ENCODE measurements around the gene S1PR2.
A peak's percentile ranks its signal among the peaks of the same experiment; 100 is the strongest.

S1PR2 gene, protein sequence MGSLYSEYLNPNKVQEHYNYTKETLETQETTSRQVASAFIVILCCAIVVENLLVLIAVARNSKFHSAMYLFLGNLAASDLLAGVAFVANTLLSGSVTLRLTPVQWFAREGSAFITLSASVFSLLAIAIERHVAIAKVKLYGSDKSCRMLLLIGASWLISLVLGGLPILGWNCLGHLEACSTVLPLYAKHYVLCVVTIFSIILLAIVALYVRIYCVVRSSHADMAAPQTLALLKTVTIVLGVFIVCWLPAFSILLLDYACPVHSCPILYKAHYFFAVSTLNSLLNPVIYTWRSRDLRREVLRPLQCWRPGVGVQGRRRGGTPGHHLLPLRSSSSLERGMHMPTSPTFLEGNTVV

DNA sequence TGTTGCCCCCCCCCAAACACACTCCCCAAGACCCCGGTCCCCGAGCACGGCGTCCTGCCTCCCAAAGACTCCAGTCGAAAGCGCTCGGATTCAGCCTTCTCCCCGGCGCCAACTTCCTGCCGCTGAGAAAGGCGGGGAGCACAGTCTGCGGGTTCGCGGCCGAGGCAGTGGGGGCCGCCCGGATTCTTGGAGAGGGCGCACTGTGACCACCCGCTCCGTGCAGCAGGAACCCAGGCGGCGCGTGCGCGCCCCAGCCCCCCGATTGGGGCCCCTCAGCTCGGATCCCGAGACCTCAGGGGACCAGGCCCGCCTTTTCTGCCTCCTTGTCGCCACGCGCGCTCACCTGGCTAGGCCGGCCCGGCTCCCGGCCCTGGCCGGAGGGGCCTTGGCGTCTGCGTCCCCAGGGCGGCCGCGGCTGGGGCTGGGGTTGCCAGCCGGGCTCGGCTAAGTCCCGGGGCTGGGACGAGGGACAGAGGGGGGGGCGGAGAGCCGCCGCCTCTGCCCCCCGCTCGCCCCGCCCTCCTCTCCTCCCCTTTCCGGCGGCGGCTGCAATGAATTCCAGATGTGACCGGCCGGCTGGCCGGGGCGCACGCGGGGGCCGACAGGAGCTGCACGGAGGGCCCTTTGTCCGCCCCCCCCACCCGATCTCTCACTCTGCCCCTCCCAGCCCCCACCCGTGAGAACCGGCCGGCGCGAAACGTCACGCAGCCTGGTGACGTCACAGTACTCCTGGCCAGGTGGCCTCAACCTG lies at the start of gene S1PR2:
S1PR2 (minus strand) TSS at position 471 of the 751 bp plus-strand sequence. CDS start 6,426 bp downstream, outside the sequence.
- peak; percentile 87 for DNase-seq

DNA sequence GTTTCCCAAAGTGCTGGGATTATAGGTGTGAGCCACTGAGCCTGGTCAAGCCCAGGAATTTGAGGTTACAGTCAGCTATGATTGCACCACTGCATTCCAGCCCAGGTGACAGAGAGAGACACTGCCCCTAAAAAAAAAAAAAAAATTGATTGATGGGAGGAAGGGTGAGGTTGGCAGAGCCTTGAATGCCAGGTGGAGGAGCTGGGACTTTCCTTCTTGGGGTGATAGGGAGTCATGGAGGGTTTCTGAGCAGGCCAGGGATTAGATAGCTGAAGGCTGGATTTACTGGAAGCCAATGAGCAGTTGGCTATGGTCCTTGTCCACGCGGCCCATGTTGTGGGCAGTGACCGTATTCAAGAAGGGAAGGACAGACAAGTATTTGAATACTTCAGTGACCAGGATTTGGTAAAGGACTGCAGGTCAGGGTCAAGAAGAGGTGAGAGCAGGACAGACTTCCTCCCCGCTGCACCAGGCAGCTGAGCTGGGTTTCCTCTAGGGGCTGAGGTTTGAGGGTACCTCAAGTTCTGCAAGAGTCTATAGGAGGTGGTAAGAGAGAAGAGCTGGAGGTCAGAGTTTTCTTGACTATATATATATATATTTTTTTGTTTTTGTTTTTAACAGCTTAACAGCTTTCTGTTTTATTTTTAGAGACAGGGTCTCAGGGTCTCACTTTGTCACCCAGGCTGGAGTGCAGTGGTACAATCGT lies 48.8 kb upstream of the S1PR2 start:
- DNase-seq: no peak

DNA sequence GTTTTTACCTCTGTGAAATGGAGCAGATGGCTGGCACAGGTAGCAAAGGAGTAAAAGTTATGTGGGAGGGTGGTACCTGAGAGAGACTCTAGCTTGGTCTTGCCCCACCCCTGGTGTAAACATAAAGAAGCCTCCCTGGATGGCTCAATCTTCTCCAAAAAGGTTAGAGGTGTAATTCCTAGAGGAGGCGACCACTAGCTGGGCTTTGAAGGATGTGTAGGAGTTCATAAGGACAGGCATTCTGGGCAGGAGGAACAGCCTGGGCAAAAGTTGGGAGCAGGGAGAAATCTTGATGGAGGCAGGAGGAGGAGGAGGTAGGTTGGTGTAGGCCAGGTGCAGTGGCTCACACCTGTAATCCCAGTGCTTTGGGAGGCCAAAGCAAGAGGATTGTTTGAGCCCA lies 47.8 kb upstream of the S1PR2 start:
- DNase-seq: no peak

DNA sequence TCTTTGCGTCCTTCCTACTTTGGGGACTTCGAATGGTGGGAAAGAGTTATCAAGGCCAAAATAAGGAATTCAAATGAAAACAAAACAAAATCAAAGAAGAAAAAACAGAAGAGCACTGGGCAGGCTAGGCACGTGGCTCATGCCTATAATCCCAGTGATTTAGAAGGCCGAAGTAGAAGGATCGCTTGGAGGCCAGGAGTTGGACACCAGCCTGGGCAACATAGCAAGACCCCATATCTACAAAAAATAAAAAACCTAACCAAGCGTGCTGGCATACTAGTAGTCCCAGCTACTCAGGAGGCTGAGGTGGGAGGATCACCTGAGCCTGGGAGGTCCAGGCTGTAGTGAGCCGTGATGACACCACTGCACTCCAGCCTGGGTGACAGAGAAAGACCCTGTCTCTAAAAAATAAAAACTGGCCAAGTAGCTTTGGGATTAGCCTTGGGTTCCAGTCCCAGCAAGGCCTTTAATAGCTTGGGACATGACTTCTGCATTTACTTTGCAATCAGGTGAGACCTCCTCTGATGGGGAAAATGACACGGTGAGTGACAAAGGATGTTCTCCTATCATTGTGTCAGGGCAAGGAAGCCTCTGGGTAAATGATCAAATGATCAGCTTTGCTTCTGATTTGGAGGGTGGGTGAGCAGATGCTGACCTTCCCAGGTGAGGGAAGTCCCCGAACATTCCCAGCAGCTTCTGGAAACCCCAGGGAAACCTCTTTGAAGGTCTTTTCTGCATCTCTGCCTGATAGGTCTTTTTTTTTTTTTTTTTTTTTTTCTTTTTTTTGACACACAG lies 46.9 kb upstream of the S1PR2 start:
- DNase-seq: no peak

DNA sequence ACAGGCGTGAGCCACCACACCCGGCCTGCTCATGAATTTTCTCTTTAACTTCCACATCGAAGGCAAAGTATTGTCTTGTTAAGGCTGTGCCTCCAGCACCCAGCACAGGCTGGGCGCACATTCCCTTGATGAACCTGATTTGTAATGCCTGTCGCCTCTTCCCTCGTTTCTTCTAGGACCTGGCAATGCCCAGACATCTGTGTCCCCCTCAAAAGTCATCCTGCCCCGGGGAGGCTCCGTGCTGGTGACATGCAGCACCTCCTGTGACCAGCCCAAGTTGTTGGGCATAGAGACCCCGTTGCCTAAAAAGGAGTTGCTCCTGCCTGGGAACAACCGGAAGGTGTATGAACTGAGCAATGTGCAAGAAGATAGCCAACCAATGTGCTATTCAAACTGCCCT lies 43.5 kb upstream of the S1PR2 start:
- DNase-seq: no peak

DNA sequence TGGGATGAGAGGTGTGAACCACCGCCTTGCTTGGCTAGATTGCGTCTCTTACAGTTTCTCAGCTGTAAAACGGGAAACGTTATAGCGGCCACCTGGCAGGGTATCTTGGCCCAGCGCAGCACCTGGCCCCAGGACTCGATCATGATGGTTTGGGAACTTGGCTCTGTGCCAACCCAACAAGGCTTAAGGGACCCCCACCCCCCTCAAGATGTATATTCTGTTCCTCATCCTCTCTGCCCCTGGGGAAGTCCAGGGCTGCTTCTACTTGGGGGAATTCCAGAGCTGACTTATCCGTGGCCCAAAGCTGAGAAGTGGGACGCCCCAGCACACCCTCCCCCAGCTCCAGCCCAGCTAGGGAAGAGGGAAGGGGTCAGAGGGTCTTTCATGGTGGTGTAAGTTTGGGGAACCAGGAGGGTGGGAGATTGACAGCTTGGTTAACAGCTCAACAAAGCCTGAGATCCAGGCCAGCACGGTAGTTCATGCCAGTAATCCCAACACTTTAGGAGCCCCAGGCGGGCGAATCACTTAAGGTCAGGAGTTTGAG lies 40.5 kb upstream of the S1PR2 start:
- DNase-seq: peak; percentile 71

DNA sequence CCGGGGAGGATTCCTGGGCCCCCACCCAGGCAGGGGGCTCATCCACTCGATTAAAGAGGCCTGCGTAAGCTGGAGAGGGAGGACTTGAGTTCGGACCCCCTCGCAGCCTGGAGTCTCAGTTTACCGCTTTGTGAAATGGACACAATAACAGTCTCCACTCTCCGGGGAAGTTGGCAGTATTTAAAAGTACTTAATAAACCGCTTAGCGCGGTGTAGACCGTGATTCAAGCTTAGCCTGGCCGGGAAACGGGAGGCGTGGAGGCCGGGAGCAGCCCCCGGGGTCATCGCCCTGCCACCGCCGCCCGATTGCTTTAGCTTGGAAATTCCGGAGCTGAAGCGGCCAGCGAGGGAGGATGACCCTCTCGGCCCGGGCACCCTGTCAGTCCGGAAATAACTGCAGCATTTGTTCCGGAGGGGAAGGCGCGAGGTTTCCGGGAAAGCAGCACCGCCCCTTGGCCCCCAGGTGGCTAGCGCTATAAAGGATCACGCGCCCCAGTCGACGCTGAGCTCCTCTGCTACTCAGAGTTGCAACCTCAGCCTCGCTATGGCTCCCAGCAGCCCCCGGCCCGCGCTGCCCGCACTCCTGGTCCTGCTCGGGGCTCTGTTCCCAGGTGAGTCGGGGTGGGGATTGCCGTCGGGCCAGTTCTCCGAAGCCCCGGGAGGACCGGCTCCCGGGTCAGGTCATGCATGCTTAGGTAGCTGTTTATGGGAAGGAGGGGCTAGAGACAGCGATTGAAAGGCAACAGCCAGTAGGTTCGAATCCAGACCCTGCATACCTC lies 39.7 kb upstream of the S1PR2 start, which contains the start of gene ICAM1:
ICAM1 (plus strand) TSS at position 505 of the 779 bp plus-strand sequence; CDS start at position 545, 40 bp downstream.
- DNase-seq: peak; percentile 84

DNA sequence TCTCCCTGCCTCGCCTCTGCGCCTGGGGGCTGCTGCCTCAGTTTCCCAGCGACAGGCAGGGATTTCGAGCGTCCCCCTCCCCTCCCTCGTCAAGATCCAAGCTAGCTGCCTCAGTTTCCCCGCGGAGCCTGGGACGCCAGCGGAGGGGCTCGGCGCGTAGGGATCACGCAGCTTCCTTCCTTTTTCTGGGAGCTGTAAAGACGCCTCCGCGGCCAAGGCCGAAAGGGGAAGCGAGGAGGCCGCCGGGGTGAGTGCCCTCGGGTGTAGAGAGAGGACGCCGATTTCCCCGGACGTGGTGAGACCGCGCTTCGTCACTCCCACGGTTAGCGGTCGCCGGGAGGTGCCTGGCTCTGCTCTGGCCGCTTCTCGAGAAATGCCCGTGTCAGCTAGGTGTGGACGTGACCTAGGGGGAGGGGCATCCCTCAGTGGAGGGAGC lies 39.1 kb upstream of the S1PR2 start:
- DNase-seq: peak; percentile 78

DNA sequence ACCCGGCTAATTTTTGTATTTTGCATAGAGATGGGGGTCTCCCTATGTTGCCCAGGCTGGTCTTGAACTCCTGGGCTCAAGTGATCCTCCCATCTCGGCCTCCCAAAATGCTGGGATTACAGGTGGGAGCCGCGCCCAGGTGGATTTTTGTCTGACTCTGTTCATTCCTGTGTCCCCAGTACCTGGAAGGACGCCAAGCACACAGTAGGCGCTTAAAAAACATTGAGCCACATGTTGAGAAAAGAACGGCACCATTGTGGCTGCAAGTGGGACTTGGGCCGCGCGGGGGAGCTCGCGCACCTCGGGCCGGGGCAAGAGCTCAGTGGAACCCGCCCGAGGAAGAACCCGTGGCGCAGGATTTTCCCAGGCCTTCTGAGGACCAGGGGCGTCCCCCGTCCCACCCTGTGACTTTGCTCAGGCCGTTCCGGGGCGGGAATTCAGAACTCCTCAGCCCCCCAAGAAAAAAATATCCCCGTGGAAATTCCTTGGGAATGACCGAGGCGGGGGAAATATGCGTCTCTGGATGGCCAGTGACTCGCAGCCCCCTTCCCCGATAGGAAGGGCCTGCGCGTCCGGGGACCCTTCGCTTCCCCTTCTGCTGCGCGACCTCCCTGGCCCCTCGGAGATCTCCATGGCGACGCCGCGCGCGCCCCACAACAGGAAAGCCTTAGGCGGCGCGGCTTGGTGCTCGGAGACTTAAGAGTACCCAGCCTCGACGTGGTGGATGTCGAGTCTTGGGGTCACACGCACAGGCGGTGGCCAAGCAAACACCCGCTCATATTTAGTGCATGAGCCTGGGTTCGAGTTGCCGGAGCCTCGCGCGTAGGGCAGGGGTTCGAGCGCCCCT lies 38.4 kb upstream of the S1PR2 start:
- DNase-seq: peak; percentile 90

DNA sequence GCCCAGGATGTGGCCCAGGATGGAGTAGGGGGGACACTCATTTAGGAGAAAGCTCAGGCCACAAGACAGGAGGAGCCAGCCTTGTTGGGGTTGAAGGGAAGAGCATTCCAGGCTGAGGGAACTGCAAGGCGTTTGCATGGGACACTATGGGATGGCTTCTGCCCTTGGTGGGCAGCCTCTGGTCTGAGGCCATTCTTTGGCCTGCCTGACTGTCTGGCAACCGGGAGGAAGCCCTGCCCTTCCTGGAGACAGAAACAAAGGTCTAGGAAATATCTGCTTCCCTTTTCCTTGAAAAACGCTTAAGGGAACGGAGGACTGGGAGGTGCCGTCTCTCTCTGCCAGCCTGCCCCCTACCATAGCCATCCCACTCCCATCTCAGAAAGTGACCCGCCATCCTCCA lies 36.9 kb upstream of the S1PR2 start:
- no peak for DNase-seq

DNA sequence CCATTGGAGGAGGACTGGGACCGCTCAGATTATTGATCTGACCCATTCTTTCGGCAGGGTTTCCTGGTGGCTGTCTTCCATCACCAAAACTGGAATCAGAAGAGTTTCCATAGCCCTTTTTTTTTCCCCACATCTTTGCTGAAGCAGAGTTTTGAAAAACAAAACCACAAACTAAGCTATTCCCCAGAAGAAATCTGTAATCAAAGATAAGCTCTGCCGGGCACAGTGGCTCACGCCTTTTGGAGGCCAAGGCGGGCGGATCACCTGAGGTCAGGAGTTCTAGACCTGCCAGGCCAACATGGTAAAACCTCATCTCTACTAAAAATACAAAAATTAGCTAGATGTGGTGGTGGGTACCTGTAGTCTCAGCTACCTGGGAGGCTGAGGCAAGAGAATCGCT lies 35.6 kb upstream of the S1PR2 start:
- DNase-seq: no peak

DNA sequence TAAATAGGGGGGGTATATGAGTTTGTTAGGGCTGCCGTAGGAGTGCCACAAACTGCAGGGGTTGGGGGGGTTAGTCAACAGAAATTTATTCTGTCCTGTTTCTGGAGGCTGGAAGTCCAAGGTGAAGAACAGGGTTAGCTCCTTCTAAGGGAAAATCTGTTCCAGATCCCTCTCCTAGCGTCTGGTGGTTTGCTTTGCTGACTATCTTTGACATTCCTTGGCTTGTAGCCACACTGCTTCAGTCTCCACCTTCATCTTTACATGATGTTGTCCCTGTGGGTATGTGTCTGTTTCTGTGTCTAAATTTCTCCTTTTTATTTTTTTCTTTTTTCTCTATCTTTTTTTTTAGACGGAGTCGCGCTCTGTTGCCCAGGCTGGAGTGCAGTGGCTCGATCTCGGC lies 31.6 kb upstream of the S1PR2 start:
- DNase-seq: no peak

DNA sequence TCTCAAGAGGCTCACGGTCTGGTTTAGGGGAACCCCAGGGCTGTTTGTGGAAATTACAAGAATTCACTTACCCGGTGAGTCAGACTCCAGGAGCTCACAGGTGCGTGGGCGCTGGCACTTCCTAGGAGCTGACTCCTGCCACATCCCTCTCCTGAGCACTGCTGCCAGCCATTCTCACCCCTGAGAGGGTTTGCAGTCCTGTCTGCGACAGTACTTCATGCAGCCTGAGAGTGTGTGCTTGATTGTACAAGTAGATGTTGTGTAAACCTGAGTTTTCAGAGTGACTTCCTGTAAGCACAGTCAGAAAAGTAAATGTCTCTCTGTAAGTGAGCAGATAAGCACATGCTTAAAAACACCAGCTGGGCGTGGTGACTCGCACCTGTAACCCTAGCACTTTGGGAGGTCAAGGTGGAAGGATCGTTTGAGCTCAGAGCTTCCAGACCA lies 29.0 kb upstream of the S1PR2 start:
- no peak for DNase-seq

DNA sequence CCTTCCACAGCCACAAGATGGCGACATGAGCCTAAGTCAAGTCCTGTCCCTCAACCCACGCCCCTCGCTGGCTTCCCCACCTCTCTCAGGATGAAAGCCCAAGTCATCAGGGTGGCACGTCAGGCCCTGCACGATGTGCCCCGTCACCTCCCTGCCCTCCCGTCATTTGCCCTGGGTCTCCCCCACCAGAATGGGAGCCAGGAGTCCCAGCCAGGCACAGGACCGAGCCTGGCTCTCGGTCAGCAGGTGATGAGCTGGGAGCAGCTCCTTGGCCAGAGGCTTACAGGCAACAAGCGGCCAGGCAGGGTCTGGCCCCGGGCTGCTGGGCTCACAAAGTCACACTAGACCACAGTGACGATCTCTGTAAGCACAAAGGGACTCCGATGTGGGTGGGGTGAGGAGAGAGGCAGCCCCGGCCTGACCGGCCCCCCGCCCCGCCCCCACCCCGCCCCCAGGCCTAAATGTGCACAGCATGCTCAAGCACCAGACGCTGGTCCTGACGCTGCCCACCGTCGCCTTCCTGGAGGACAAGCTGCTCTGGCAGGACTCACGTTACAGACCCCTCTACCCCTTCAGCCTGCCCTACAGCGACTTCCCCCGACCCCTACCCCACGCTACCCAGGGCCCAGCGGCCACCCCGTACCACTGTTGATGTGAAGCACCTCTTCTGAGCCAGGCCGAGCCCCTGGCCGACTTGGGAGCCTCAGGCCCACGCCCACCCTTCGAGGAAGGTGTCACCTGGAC lies 28.2 kb upstream of the S1PR2 start:
- peak; percentile 91 for DNase-seq

DNA sequence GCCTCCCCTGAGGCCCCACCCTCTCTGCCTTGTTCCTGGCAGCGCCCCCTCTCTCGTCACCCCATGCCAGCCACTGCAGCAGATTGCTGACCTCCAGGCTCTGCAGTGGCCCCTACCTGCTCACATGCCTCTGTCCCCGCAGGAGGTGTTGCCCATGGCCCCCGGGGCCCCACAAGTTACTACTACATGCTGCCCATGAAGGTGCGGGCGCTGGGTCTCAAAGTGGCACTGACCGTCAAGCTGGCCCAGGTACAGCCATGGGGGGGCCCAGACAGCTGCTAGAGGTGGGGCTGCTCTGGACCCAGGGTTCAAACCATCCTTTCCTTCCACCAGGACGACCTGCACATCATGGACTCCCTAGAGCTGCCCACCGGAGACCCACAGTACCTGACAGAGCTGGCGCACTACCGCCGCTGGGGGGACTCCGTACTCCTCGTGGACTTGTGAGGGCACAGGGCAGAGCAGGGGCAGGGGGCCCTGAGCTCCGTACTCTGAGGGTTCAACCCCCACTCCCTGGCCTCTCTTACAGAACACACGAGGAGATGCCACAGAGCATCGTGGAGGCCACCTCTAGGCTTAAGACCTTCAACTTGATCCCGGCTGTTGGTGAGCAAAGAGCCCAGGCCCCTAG lies 27.1 kb upstream of the S1PR2 start:
- no peak for DNase-seq

DNA sequence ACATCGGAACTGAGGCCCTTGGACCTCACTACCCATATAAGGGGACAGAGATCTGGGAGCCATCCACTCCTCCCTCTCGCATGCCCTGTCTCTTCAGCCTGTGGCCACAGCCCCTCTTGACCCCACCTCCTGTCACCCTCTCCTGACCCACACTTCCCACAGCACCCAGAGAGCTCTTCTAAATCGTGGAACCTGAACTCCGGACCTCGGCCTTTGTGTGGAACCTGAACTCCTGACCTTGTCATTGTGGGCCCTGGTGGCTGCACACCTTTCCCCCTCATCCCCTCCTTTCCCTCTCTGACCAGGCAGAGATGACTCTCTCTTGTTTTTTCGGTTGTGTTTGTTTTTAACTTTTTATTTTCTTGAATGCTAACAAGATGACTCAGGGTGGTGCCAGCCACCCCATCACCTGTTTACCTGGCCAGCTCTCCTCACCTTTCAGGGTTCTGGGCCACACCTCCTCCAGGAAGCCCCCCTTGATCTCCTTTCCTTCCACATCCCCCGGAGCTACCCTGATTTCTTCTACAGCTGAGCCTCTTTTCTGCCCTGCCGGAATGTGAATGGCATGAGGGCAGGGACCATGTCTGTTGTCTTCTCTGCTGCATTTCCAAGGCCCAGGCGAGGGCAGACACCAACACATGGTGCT lies 26.0 kb upstream of the S1PR2 start:
- DNase-seq: no peak

DNA sequence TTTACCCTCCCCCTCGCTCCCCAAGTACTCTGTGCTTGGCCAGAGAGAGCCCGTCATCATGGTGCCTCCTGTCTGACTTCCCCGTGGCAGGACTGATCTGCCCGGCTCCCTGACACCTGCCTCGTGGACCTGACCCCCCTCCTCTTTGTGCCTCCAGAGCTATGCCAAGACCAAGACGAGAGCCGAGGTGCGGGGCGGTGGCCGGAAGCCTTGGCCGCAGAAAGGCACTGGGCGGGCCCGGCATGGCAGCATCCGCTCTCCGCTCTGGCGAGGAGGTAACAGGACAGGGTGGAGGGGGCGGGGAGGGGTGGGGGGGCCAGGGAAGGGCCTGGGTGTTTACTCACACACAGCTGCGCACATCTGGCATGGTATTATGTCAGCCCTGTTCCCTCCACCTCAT lies 25.4 kb upstream of the S1PR2 start:
- no peak for DNase-seq

DNA sequence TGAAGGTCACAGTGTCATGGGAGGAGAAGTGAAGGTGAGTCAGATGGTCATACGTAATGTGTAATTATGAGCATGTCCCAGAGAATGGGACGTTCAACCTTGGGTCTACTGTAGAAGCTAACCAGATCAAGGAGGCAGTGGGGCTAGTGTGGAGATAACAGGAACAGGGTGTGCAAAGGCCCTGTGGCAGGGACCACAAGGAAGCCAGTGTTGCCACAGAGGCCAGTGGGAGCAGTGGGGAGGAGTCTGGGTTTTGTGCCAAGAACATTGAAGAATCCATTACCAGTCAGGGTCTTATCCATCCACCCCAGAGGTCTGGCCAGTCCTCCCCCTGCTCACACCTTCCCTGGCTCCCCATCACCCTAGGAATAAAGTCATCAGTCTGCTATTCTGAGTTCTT lies 24.2 kb upstream of the S1PR2 start:
- no peak for DNase-seq

DNA sequence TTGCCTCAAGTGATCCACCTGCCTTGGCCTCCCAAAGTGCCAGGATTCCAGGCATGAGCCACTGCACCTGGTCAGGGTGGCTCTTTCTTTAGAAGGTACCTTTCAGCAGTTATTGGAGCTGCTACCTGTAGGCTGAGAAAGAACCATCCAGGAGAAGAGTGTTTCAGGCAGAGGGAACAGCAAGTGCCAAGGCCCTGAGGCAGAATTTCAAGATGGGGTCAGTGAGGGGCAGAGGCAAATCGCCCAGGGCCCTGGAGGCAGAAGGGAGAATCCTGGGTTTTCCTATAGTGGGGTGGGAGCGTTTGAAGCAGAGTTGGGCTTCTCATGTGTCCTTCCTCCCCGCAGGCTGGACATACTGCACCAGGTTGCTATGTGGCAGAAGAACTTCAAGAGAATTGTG lies 23.1 kb upstream of the S1PR2 start:
- DNase-seq: no peak

Data from CD4-positive, alpha-beta T cell treated with Interleukin-12 subunit alpha and Interleukin-12 subunit beta, for 1 hour (primary cell).